Measurements from ENCODE around the gene ATP5PD. TPM values are rescaled to one million over a fixed set of nuclear protein-coding genes. Genes with fewer than 3 reads are reported as not detected.

ATP5PD gene
- total RNA-seq, result 279 and 442 TPM in 2 replicates

GRCh38 chr17:75046407-75047289, at the start of gene ATP5PD, which contains the start of gene KCTD2:
TSS of gene ATP5PD (minus strand) at chr17:75046969. CDS start at chr17:75042650, 4,319 bp downstream.
TSS of gene KCTD2 (plus strand) at chr17:75047225. CDS start at chr17:75047251, 26 bp downstream.

GRCh38 chr17:75087558-75088453, 41.0 kb upstream of the ATP5PD start, which contains the start of gene SLC16A5:
TSS of gene SLC16A5 (plus strand) at chr17:75087954. CDS start at chr17:75093637, 5,683 bp downstream.

GRCh38 chr17:75012346-75013091, 34.2 kb downstream of the ATP5PD start, which contains the start of gene MRPL58:
TSS of gene MRPL58 (plus strand) at chr17:75012670. CDS start at chr17:75012687, 17 bp downstream.

Other genes with a start within 250 kb of the ATP5PD start
- 0.16 and 0.26 TPM in 2 replicates for gene GRIN2C, start 187.1 kb downstream of the ATP5PD start, total RNA-seq
- 62.7 and 67.5 TPM in 2 replicates for gene FDXR, start 174.0 kb downstream of the ATP5PD start, total RNA-seq
- gene FADS6, start 153.3 kb downstream of the ATP5PD start, total RNA-seq, result not detected in 2 replicates
- gene USH1G, start 123.7 kb downstream of the ATP5PD start, total RNA-seq, result under 0.01 and 0.09 TPM in 2 replicates
- gene OTOP2, start 122.7 kb downstream of the ATP5PD start, total RNA-seq, result not detected in 2 replicates
- not detected in 2 replicates for gene OTOP3, start 111.1 kb downstream of the ATP5PD start, total RNA-seq
- 0.16 and 0.52 TPM in 2 replicates for gene HID1, start 74.2 kb downstream of the ATP5PD start, total RNA-seq
- 5.5 and 6.4 TPM in 2 replicates for gene CDR2L, start 59.3 kb downstream of the ATP5PD start, total RNA-seq
- 29.3 and 34.4 TPM in 2 replicates for gene MRPL58, start 34.3 kb downstream of the ATP5PD start, total RNA-seq
- 10.6 and 12.8 TPM in 2 replicates for gene KCTD2, start 256 bp upstream of the ATP5PD start, total RNA-seq
- gene SLC16A5, start 41.0 kb upstream of the ATP5PD start, total RNA-seq, result 4.7 and 10.6 TPM in 2 replicates
- gene ARMC7, start 63.0 kb upstream of the ATP5PD start, total RNA-seq, result 1.7 and 1.8 TPM in 2 replicates
- gene NT5C, start 84.8 kb upstream of the ATP5PD start, total RNA-seq, result 16.4 and 35.6 TPM in 2 replicates
- gene JPT1, start 107.5 kb upstream of the ATP5PD start, total RNA-seq, result 24.1 and 39.9 TPM in 2 replicates
- gene SUMO2, start 136.0 kb upstream of the ATP5PD start, total RNA-seq, result 134 and 198 TPM in 2 replicates
- 21.1 and 22.6 TPM in 2 replicates for gene NUP85, start 158.7 kb upstream of the ATP5PD start, total RNA-seq
- gene GGA3, start 214.6 kb upstream of the ATP5PD start, total RNA-seq, result 11.5 and 17.8 TPM in 2 replicates
- 43.1 and 46.0 TPM in 2 replicates for gene MRPS7, start 214.9 kb upstream of the ATP5PD start, total RNA-seq
- 3.3 and 5.5 TPM in 2 replicates for gene MIF4GD, start 224.3 kb upstream of the ATP5PD start, total RNA-seq
- 3.3 and 4.3 TPM in 2 replicates for gene SLC25A19, start 242.5 kb upstream of the ATP5PD start, total RNA-seq

Measured in bronchial smooth muscle cell (primary cell).